ENCODE measurements around the gene SSTR4. TPM values are rescaled to one million over a fixed set of nuclear protein-coding genes. Genes with fewer than 3 reads are reported as not detected.
"Not testable (repeated sequence)": the region's sequence is repeated elsewhere in the genome, so short reads cannot be mapped to it uniquely, and the experiment has no call there.

Gene SSTR4, protein sequence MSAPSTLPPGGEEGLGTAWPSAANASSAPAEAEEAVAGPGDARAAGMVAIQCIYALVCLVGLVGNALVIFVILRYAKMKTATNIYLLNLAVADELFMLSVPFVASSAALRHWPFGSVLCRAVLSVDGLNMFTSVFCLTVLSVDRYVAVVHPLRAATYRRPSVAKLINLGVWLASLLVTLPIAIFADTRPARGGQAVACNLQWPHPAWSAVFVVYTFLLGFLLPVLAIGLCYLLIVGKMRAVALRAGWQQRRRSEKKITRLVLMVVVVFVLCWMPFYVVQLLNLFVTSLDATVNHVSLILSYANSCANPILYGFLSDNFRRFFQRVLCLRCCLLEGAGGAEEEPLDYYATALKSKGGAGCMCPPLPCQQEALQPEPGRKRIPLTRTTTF
- total RNA-seq, result under 1 TPM in 1 of 3 donors, not detected in 2; 0.19 TPM
- long read RNA-seq, donor 1, result 0 reads
- long read RNA-seq, donor 2, result 0 reads

DNA sequence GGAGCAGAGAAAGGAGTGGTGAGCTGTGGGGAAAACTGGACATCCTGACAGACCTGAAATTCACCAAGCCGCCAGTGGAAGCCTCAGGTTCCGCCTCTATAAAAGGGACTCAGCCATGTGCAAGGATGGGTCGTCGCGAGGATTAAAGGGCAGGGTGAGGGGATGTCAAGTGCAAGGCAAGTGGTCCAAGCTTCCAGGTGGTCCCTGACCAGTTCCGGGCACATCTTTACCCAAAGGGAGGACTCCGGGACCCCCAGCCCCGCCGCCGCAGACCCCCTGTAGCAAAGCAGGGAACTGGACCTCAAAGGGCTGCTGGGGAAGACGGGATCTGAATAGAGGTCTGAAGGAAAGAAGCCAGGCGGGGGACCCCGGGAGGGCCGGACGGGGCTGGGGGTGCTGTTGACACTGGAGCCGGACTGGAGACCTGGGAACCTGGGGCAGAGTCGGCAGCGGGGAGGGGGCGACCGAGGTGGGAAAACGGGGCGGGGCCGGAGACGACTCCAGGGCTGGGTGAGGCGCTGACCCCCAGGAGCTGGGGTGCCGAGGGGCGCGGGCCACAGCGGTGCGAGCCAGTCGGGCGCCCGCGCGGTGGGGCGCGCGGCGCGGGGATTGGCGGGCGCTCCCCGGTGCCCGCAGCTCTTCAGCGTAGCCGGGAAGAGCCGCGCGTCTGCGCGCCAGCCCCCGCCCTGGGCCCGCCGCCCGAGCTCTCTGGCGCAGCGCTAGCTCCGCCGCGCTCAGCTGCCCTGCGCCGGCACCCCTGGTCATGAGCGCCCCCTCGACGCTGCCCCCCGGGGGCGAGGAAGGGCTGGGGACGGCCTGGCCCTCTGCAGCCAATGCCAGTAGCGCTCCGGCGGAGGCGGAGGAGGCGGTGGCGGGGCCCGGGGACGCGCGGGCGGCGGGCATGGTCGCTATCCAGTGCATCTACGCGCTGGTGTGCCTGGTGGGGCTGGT is at the start of gene SSTR4:
Gene SSTR4 (plus strand): TSS at position 592 of the 951 bp plus-strand sequence. CDS start 172 bp downstream, at position 764.
- Histone ChIP-seq H3K4me1 (ENCODE audit: low read depth) (no peaks in the 10 kb centered on the region), H3K9me3 (no peaks in the 10 kb centered on the region), H3K4me3 (no peak within 1 kb of the TSS), H3K36me3 (ENCODE audit: low read depth) (no peaks in the 10 kb centered on the region)
- TF ChIP-seq, protein P1, sequence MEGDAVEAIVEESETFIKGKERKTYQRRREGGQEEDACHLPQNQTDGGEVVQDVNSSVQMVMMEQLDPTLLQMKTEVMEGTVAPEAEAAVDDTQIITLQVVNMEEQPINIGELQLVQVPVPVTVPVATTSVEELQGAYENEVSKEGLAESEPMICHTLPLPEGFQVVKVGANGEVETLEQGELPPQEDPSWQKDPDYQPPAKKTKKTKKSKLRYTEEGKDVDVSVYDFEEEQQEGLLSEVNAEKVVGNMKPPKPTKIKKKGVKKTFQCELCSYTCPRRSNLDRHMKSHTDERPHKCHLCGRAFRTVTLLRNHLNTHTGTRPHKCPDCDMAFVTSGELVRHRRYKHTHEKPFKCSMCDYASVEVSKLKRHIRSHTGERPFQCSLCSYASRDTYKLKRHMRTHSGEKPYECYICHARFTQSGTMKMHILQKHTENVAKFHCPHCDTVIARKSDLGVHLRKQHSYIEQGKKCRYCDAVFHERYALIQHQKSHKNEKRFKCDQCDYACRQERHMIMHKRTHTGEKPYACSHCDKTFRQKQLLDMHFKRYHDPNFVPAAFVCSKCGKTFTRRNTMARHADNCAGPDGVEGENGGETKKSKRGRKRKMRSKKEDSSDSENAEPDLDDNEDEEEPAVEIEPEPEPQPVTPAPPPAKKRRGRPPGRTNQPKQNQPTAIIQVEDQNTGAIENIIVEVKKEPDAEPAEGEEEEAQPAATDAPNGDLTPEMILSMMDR (IDR thresholded peaks at IDR 0.05), result no peak
- DNase-seq, result no peak
- no peak for ATAC-seq
- intact Hi-C loops (cut with DNase I, micrococcal nuclease), result no loop called here

- intact Hi-C loops (cut with DNase I, micrococcal nuclease), result no loop called here
- Histone ChIP-seq H3K9me3 (no peaks in the 10 kb centered on the region), H3K4me1 (ENCODE audit: low read depth) (no peaks in the 10 kb centered on the region), H3K36me3 (ENCODE audit: low read depth) (no peaks in the 10 kb centered on the region), H3K4me3 (no peak overlapping the region)
- TF ChIP-seq, protein P1 (IDR thresholded peaks at IDR 0.05), result no peak
- DNase-seq, result no peak
- ATAC-seq, result no peak
Measured at GRCh38 chr20:22986601-22987000, 48.5 kb upstream of the SSTR4 start.

GRCh38 chr20:22991424-22991823 is 43.7 kb upstream of the SSTR4 start:
- intact Hi-C loops (cut with DNase I, micrococcal nuclease); H3K4me3 ChIP-seq; H3K4me1 ChIP-seq (ENCODE audit: low read depth); ATAC-seq; H3K9me3 ChIP-seq; H3K36me3 ChIP-seq (ENCODE audit: low read depth); DNase-seq: not testable (repeated sequence)

DNA sequence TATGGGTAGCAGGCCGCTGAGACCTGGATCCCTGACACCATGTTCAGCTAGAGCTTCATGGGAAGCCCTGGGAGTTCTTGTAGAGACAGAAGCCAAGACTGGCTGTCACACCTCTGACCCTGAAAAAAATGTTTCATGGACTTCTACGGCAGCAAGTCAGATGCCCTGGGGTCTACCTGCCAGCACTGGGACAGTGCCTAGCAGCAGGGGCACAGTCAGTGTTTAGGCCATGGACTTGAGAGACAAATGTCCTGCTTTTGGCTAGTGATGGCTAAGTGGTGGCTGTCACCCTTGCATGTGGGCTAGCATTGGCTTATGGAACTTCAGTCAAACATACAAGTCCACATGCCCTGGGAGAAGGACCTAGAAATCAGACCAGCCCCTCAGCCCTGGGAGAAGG is 41.3 kb upstream of the SSTR4 start:
- peaks cover 4% of the 10 kb centered on the region for H3K9me3 ChIP-seq
- H3K4me3 ChIP-seq, result no peak overlapping the region
- TF ChIP-seq, protein P1 (IDR thresholded peaks at IDR 0.05), result no peak
- intact Hi-C loops (cut with DNase I, micrococcal nuclease), result no loop called here
- DNase-seq (no peak), ATAC-seq (no peak)
- H3K4me1 ChIP-seq (ENCODE audit: low read depth), result no peaks in the 10 kb centered on the region
- no peaks in the 10 kb centered on the region for H3K36me3 ChIP-seq (ENCODE audit: low read depth)

- H3K36me3 ChIP-seq (ENCODE audit: low read depth), result no peaks in the 10 kb centered on the region
- DNase-seq (no peak), ATAC-seq (no peak)
- intact Hi-C loops (cut with DNase I, micrococcal nuclease), result no loop called here
- peaks cover 4% of the 10 kb centered on the region for H3K9me3 ChIP-seq
- no peak overlapping the region for H3K4me3 ChIP-seq
- no peaks in the 10 kb centered on the region for H3K4me1 ChIP-seq (ENCODE audit: low read depth)
- TF ChIP-seq, protein P1 (IDR thresholded peaks at IDR 0.05), result no peak
Measured at GRCh38 chr20:22995923-22996322, 39.2 kb upstream of the SSTR4 start.

DNA sequence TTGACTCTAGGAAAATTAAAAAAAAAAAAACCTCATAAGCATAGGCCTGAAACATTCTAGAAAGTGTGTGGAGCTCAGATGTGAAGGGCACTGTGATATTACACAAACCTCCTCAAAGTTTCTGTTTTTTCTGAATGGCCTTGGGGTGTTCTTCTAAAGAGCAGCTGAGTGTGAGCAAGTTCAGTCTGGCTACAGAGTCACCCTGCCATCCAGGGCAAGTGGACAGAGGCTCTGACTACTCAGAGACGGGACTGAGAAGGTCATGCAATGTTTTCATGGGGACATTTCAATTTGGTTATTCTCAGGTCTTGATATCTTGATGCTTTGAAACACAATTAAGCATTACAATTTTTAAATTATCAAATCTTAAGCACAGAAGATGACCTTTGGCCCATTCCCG is 36.6 kb upstream of the SSTR4 start:
- H3K4me1 ChIP-seq (ENCODE audit: low read depth), result no peaks in the 10 kb centered on the region
- peaks cover under 1% of the 10 kb centered on the region for H3K9me3 ChIP-seq
- DNase-seq (no peak), ATAC-seq (no peak)
- no peaks in the 10 kb centered on the region for H3K36me3 ChIP-seq (ENCODE audit: low read depth)
- TF ChIP-seq, protein P1 (IDR thresholded peaks at IDR 0.05), result no peak
- intact Hi-C loops (cut with DNase I, micrococcal nuclease), result no loop called here
- H3K4me3 ChIP-seq, result no peak overlapping the region
